ENCODE data around the gene DMPK. TPM values are rescaled to one million over a fixed set of nuclear protein-coding genes. Genes with fewer than 3 reads are reported as not detected.
"Not testable (repeated sequence)": the region's sequence is repeated elsewhere in the genome, so short reads cannot be mapped to it uniquely, and the experiment has no call there.

DMPK gene
- total RNA-seq, 1 donor from 2014 or later = 40.2 TPM

- no peak for DNase-seq (ENCODE audit: extremely low read depth, low read depth, low spot score)
These were observed 28.7 kb downstream of the DMPK start for GRCh38 chr19:45753548-45753947.

DNA sequence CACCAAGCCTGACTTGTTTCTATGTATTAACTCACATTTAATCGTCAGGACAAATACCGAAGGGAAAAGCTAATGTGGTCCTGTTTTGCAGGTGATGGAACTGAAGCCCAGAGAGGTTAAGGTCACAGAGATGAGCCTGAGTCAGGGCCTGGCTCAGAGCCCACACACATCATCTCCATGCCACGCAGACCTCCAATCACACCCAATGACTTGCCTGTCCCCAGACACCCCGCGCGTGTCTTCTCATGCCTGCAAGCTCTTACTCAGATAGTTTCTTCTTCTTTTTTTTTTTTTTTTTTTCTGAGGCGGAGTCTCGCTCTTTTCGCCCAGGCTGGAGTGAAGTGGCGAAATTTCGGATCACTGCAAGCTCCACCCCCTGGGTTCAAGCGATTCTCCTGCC lies 29.7 kb downstream of the DMPK start:
- no peak for DNase-seq (ENCODE audit: extremely low read depth, low read depth, low spot score)

DNA sequence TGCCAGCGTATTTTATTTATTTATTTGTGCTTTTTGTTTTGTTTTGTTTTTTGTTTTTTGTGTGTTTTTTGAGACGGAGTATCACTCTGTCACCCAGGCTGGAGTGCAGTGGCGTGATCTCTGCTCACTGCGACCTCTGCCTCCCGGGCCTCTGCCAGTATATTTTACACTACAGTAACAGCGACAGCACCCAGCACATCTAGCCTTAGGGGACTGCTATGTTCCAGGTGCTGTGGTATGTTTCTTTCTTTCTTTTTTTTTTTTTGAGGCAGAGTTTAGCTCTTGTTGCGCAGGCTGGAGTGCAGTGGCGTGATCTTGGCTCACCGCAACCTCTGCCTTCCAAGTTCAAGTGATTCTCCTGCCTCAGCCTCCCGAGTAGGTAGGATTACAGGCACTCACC lies 30.8 kb downstream of the DMPK start:
- not testable (repeated sequence) for DNase-seq (ENCODE audit: extremely low read depth, low read depth, low spot score)

GRCh38 chr19:45747513-45747912 lies 34.8 kb downstream of the DMPK start:
- DNase-seq (ENCODE audit: extremely low read depth, low read depth, low spot score) = no peak

GRCh38 chr19:45746866-45747265 lies 35.4 kb downstream of the DMPK start:
- no peak for DNase-seq (ENCODE audit: extremely low read depth, low read depth, low spot score)

DNA sequence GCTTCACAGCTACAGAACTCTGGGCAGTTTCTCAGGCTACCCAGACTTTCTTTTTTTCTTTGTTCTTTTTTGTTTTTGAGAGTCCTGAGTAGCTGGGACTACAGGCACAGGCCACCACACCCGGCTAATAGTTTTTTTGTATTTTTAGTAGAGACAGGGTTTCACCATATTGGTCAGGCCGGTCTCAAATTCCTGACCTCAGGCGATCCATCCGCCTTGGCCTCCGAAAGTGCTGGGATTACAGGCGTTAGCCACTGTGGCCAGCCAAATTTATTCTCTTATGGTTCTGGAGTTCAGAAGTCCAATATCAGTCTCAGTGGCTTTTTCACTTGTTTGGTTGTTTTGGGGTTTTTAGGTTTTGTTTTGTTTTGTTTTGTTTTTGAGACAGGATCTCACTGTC lies 36.7 kb downstream of the DMPK start:
- DNase-seq (ENCODE audit: extremely low read depth, low read depth, low spot score) = no peak

DNA sequence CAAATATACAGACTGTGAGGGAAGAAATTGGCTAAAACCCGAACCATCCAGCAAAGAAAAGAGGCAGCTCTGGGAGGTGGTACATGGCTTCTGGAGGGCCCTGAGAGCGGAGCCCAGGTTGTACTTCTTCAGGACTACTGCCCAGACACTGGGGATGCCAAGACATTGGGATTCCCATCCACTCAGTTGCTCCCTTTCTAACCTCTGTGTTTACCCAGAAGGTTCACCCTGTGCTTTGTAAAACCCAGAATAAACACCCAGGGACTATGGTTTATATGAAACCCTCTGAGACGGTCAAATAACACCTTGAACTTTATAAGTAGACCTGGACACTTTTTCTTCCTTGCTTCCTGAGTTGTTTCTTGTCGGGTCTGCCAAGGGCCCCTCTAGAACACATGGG lies 39.3 kb downstream of the DMPK start:
- DNase-seq (ENCODE audit: extremely low read depth, low read depth, low spot score) = no peak

GRCh38 chr19:45739498-45740439 lies 42.5 kb downstream of the DMPK start:
- no peak for DNase-seq (ENCODE audit: extremely low read depth, low read depth, low spot score)

- no peak for DNase-seq (ENCODE audit: extremely low read depth, low read depth, low spot score)
These were observed 49.0 kb downstream of the DMPK start, which contains the start of gene MEIOSIN for GRCh38 chr19:45733160-45733810. MEIOSIN (plus strand) TSS chr19:45733439; CDS start chr19:45735377, 1,938 bp downstream.

DNA sequence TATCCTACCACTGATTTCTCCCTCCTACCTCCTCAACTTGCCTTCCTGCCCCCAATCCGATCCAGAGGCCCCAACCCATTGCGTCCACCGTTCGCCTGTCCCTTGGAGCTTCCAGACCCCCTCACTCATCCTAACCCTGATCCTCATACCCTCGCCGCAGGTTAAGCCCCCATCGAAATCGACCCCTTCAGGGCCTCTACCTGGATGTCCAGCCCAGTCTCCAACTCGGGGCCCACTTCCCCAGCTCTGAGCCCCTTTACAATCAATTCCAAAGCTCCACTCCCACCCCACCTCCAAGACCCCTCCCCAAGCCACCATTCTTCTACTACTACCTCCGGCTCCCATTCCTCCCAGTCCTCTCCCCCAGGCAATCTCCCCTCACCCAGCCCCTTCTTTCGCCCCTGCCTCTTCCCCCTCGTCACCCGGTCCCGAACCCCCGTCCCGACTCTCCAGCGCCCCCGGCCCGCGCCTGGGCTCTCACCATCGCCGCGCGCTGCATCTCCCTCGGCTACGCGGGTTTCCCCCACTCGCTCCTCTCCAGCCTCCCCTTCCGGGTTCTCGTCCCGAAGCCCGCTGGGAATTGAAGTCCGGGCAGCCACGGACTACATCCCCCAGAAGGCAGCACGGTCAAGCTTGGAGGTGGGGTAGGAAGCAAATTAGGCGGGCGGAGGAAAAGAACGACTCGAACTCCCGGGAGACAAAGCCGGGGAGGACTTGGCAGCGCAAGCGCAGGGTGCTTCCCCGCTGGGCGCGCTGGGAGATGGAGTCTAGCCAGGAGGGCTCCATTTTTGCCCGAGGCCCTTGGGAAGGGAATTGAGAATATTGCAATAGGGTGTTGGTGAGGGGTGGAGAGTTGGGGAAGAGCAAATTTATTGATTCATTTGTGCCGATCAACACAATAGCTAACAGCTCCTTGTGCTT lies 51.7 kb downstream of the DMPK start, which contains the start of gene FBXO46:
Gene FBXO46 (minus strand): TSS at position 529 of the 921 bp plus-strand sequence. CDS start 17,401 bp downstream, outside the sequence.
- peak; percentile 83 for DNase-seq (ENCODE audit: extremely low read depth, low read depth, low spot score)

GRCh38 chr19:45729800-45730290 lies 52.4 kb downstream of the DMPK start:
- no peak for DNase-seq (ENCODE audit: extremely low read depth, low read depth, low spot score)

DNA sequence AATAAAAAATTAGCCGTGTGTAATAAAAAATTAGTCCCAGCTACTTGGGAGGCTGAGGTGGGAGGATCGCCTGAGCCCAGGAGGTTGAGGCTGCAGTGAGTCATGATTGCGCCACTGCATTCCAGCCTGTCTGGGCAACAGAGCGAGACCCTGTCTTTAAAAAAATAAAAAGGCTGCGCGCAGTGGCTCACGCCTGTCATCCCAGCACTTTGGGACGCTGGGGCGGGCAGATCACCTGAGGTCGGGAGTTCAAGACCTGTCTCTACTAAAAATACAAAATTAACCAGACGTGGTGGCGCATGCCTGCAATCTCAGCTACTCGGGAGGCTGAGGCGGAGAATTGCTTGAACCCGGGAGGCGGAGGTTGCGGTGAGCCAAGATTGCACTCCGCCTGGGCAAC lies 53.6 kb downstream of the DMPK start:
- not testable (repeated sequence) for DNase-seq (ENCODE audit: extremely low read depth, low read depth, low spot score)

- DNase-seq (ENCODE audit: extremely low read depth, low read depth, low spot score) = not testable (repeated sequence)
These were observed 62.2 kb downstream of the DMPK start for GRCh38 chr19:45720065-45720464.

Other genes starting within 250 kb of the DMPK start
- 14.9 and 16.6 TPM in 2 replicates for gene OPA3, start 197.7 kb downstream of the DMPK start, total RNA-seq
- 12.6 and 14.8 TPM in 2 replicates for gene GPR4, start 180.3 kb downstream of the DMPK start, total RNA-seq
- gene EML2, start 143.1 kb downstream of the DMPK start, total RNA-seq = 19.3 and 26.6 TPM in 2 replicates
- 0.76 TPM in 1 of 2 replicates, not detected in the other for gene GIPR, start 114.3 kb downstream of the DMPK start, total RNA-seq
- 221 and 278 TPM in 2 replicates for gene SNRPD2, start 90.5 kb downstream of the DMPK start, total RNA-seq
- 17.4 and 25.0 TPM in 2 replicates for gene QPCTL, start 89.8 kb downstream of the DMPK start, total RNA-seq
- gene FBXO46, start 51.6 kb downstream of the DMPK start, total RNA-seq = 12.3 and 18.6 TPM in 2 replicates
- gene MEIOSIN, start 49.1 kb downstream of the DMPK start, total RNA-seq = not detected in 2 replicates
- 9.9 and 15.5 TPM in 2 replicates for gene SIX5, start 13.2 kb downstream of the DMPK start, total RNA-seq
- 51.2 and 62.6 TPM in 2 replicates for gene DMWD, start 10.4 kb upstream of the DMPK start, total RNA-seq
- gene RSPH6A, start 32.8 kb upstream of the DMPK start, total RNA-seq = not detected in 2 replicates
- 58.0 and 58.2 TPM in 2 replicates for gene SYMPK, start 80.7 kb upstream of the DMPK start, total RNA-seq
- not detected in 2 replicates for gene FOXA3, start 81.8 kb upstream of the DMPK start, total RNA-seq
- 27.1 and 32.3 TPM in 2 replicates for gene IRF2BP1, start 103.7 kb upstream of the DMPK start, total RNA-seq
- gene MYPOP, start 120.1 kb upstream of the DMPK start, total RNA-seq = 6.0 and 7.4 TPM in 2 replicates
- gene NANOS2, start 132.3 kb upstream of the DMPK start, total RNA-seq = not detected in 2 replicates
- gene NOVA2, start 191.4 kb upstream of the DMPK start, total RNA-seq = 11.8 and 23.2 TPM in 2 replicates
- gene CCDC61, start 213.0 kb upstream of the DMPK start, total RNA-seq = 11.8 and 12.0 TPM in 2 replicates
- gene PGLYRP1, start 240.6 kb upstream of the DMPK start, total RNA-seq = not detected in 2 replicates